Prostate gland (tissue), 2 donors: ENCODE data around the gene BABAM2.

Experiments used
- CTCF ChIP-seq, 4 experiments: fragments of 200-600 bp in 2 of 4; fragments of 450-650 bp in 2 of 4; sonication (generic) in 2 of 4; IDR thresholded peaks; 1 replicate in 3 of 4; 2 replicates in 1 of 4; pipeline ENCODE4 v1.5.1; 2016 to 2019; ENCODE audit warnings: antibody characterized with exemption in 4 of 4, mild to moderate bottlenecking in 2 of 4, moderate library complexity in 2 of 4
- POLR2A ChIP-seq: fragments of 450-650 bp; IDR thresholded peaks from one replicate; pipeline ENCODE4 v1.6.1; 2016; ENCODE audit warnings: antibody characterized with exemption, mild to moderate bottlenecking

GRCh38 chr2:28317390-28317789 is 426.9 kb downstream of the BABAM2 start:
- TF ChIP-seq CTCF (IDR thresholded peaks at IDR 0.05), result no peak
- no peak for TF ChIP-seq POLR2A
